HL-60 (cell line): ENCODE measurements around the gene PRICKLE2.

Experiments
- DNase-seq, 2 experiments: peaks; one replicate each; pipeline ENCODE4 v3.0.0-alpha.2; 2010 to 2020; ENCODE audit warnings: low read depth in 1 of 2, low spot score in 1 of 2
- H3K27ac ChIP-seq: fragments of 250-450 bp; sonication (Bioruptor Pico); replicated peaks from 2 replicates; pipeline ENCODE4 v1.5.1; 2020; ENCODE audit warnings: mild to moderate bottlenecking, moderate library complexity
- H3K27me3 ChIP-seq: fragments of 250-450 bp; sonication (Bioruptor Pico); 2 replicates; pipeline ENCODE4 v1.5.1; 2021; ENCODE audit warnings: mild to moderate bottlenecking, moderate library complexity; ENCODE audit not compliant: insufficient read depth, poor library complexity, severe bottlenecking
- H3K4me3 ChIP-seq: replicated peaks from 2 replicates; pipeline ENCODE4 v1.5.1; 2011; ENCODE audit warnings: mild to moderate bottlenecking, control low read depth, low read length; ENCODE audit not compliant: insufficient read depth
- GABPA ChIP-seq: IDR thresholded peaks from 2 replicates; pipeline ENCODE4 v1.6.1; 2012; ENCODE audit warnings: low read depth
- POLR2AphosphoS5 ChIP-seq: IDR thresholded peaks from 2 replicates; pipeline ENCODE4 v1.6.1; 2012; ENCODE audit warnings: low read depth
- SPI1 ChIP-seq: IDR thresholded peaks from 2 replicates; pipeline ENCODE4 v1.6.1; 2012; ENCODE audit warnings: low read depth, mild to moderate bottlenecking, borderline replicate concordance
- TF ChIP-seq, protein P1 (sequence below): IDR thresholded peaks from 2 replicates; pipeline ENCODE4 v1.6.1; 2012; ENCODE audit warnings: low read depth; ENCODE audit not compliant: insufficient replicate concordance
- TF ChIP-seq, protein P2 (sequence below): IDR thresholded peaks from one replicate; pipeline ENCODE4 v1.5.1; 2011; ENCODE audit warnings: low read length, control low read depth, inconsistent platforms; ENCODE audit not compliant: insufficient read depth

PRICKLE2 gene

DNA sequence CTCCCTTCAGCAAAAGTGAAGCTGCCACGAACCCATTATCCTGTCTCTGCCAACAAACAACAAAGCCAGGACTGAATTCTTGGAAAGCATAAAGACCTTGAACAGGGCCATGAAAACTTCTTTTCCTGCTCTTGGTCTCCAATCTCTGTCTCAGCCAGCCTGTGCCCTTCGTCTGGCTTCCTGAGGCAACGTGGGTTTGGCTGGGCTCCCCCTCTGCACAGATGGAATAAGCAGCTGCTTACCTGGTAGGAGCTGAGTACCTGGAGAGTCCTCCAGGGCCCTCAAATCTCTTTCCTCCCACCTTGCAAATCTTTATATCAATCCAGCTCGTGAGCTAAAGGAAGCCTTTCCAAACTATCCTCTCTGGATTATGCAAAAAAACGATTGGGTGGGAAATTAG lies 104.4 kb downstream of the PRICKLE2 start:
- Histone ChIP-seq H3K4me3 (no peak overlapping the region), H3K27me3 (peaks cover 2% of the 10 kb centered on the region), H3K27ac (no peak overlapping the region)
- no peak for DNase-seq
- TF ChIP-seq POLR2AphosphoS5 (no peak), SPI1 (no peak), GABPA (no peak)
- TF ChIP-seq, protein P1, sequence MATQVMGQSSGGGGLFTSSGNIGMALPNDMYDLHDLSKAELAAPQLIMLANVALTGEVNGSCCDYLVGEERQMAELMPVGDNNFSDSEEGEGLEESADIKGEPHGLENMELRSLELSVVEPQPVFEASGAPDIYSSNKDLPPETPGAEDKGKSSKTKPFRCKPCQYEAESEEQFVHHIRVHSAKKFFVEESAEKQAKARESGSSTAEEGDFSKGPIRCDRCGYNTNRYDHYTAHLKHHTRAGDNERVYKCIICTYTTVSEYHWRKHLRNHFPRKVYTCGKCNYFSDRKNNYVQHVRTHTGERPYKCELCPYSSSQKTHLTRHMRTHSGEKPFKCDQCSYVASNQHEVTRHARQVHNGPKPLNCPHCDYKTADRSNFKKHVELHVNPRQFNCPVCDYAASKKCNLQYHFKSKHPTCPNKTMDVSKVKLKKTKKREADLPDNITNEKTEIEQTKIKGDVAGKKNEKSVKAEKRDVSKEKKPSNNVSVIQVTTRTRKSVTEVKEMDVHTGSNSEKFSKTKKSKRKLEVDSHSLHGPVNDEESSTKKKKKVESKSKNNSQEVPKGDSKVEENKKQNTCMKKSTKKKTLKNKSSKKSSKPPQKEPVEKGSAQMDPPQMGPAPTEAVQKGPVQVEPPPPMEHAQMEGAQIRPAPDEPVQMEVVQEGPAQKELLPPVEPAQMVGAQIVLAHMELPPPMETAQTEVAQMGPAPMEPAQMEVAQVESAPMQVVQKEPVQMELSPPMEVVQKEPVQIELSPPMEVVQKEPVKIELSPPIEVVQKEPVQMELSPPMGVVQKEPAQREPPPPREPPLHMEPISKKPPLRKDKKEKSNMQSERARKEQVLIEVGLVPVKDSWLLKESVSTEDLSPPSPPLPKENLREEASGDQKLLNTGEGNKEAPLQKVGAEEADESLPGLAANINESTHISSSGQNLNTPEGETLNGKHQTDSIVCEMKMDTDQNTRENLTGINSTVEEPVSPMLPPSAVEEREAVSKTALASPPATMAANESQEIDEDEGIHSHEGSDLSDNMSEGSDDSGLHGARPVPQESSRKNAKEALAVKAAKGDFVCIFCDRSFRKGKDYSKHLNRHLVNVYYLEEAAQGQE, result no peak
- TF ChIP-seq, protein P2, sequence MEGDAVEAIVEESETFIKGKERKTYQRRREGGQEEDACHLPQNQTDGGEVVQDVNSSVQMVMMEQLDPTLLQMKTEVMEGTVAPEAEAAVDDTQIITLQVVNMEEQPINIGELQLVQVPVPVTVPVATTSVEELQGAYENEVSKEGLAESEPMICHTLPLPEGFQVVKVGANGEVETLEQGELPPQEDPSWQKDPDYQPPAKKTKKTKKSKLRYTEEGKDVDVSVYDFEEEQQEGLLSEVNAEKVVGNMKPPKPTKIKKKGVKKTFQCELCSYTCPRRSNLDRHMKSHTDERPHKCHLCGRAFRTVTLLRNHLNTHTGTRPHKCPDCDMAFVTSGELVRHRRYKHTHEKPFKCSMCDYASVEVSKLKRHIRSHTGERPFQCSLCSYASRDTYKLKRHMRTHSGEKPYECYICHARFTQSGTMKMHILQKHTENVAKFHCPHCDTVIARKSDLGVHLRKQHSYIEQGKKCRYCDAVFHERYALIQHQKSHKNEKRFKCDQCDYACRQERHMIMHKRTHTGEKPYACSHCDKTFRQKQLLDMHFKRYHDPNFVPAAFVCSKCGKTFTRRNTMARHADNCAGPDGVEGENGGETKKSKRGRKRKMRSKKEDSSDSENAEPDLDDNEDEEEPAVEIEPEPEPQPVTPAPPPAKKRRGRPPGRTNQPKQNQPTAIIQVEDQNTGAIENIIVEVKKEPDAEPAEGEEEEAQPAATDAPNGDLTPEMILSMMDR, result no peak

DNA sequence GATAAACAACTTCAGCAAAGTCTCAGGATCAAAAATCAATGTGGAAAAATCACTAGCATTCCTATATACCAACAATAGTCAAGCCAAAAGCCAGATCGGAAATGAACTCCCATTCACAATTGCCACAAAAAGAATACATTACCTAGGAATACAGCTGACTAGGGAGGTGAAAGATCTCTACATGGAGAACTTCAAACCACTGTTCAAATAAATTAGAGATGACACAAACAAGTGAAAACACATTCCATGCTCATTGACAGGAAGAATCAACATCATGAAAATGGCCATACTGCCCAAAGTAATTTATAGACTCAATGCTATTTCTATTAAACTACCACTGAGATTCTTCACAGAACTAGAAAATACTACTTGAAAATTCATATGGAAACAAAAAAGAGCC lies 107.8 kb downstream of the PRICKLE2 start:
- TF ChIP-seq, protein P1, result no peak
- TF ChIP-seq, protein P2, result no peak
- TF ChIP-seq GABPA, result no peak
- TF ChIP-seq POLR2AphosphoS5, result no peak
- no peak for TF ChIP-seq SPI1
- H3K27ac ChIP-seq, result no peak overlapping the region
- DNase-seq, result no peak
- peaks cover 2% of the 10 kb centered on the region for H3K27me3 ChIP-seq
- H3K4me3 ChIP-seq, result no peak overlapping the region

DNA sequence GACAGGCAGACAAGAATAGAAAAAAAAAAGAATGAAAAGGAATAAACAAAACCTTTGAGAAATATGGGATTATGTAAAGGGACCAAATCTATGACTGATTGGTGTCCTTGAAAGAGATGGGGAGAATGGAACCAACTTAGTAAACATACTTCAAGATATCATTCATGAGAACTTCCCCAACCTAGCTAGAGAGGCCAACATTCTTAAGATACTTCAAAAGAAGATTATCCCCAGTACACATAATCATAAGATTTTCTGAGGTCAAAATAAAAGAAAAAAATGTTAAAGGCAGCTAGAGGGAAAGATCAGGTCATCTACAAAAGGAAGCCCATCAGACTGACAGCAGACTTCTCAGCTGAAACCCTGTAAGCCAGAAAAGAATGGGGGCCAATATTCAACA lies 110.6 kb downstream of the PRICKLE2 start:
- TF ChIP-seq, protein P2, result no peak
- TF ChIP-seq, protein P1, result no peak
- TF ChIP-seq GABPA, result no peak
- TF ChIP-seq SPI1, result no peak
- no peak for TF ChIP-seq POLR2AphosphoS5

More for the DNA sequence above, 110.6 kb downstream of the PRICKLE2 start:
- Histone ChIP-seq H3K4me3 (no peak overlapping the region), H3K27me3 (peaks cover 2% of the 10 kb centered on the region), H3K27ac (no peak overlapping the region)
- no peak for DNase-seq
